Esophagus squamous epithelium (tissue), 5 donors: ENCODE results near the gene SLC27A1. TPM values are rescaled to one million over a fixed set of nuclear protein-coding genes. Genes with fewer than 3 reads are reported as not detected.

Experiments
- DNase-seq: peaks from one replicate; lab custom pipeline; 2025; lab: John Stamatoyannopoulos, UW
- H3K27ac ChIP-seq, 4 donors: fragments of 200-600 bp; sonication (generic); one replicate each; pipeline ENCODE4 v1.5.1; 2016 to 2019; ENCODE audit warnings: mild to moderate bottlenecking in 1 of 4
- H3K27me3 ChIP-seq, 4 donors: fragments of 200-600 bp; sonication (generic); 1 replicate in 3 of 4; 2 replicates in 1 of 4; pipeline versions ENCODE4 v1.5.1 to v1.6.0; 2017 to 2021; ENCODE audit warnings: antibody characterized with exemption in 1 of 4
- H3K36me3 ChIP-seq, 3 donors: fragments of 200-600 bp; sonication (generic); one replicate each; pipeline ENCODE4 v1.5.1; 2016 to 2019
- H3K4me1 ChIP-seq, 3 donors: fragments of 200-600 bp; sonication (generic); one replicate each; pipeline ENCODE4 v1.5.1; 2017 to 2019
- H3K4me3 ChIP-seq, 4 donors: fragments of 200-600 bp; sonication (generic); 1 replicate in 3 of 4; 2 replicates in 1 of 4; pipeline ENCODE4 v1.5.1; 2016 to 2019; ENCODE audit warnings: mild to moderate bottlenecking in 2 of 4, moderate library complexity in 1 of 4
- H3K9me3 ChIP-seq, 3 donors: fragments of 200-600 bp; sonication (generic); one replicate each; pipeline ENCODE4 v1.5.1; 2016 to 2019
- CTCF ChIP-seq, 6 experiments: fragments of 450-650 bp in 4 of 6; fragments of 200-600 bp in 2 of 6; sonication (generic) in 2 of 6; IDR thresholded peaks; one replicate each; pipeline ENCODE4 v1.5.1; 2016 to 2019; ENCODE audit warnings: antibody characterized with exemption in 6 of 6, mild to moderate bottlenecking in 4 of 6, moderate library complexity in 4 of 6
- POLR2A ChIP-seq, 4 donors: fragments of 450-650 bp; IDR thresholded peaks; one replicate each; pipeline ENCODE4 v1.6.1; 2017; ENCODE audit warnings: antibody characterized with exemption in 4 of 4, mild to moderate bottlenecking in 4 of 4, moderate library complexity in 3 of 4
- WGBS, 2 donors: methylation state at CpG; one replicate each; pipeline ENCODE4 v1.1.5; 2018; 5-methylcytosine and 5-hydroxymethylcytosine counted together
- intact Hi-C: fragments of 100-400 bp; cut with DNase I; formaldehyde crosslinking; loops from one replicate; pipeline ENCODE4 v1.15.0; 2022
- total RNA-seq, 4 donors: library from RNA; depleted of rRNA; stranded (reverse); fragments of >200 nt; gene quantifications; one replicate each; pipeline ENCODE4 v1.1.0, GENCODE V29; 2016
- donor health status: DM: yes; HTN: yes; CAD: no.

SLC27A1 gene
- total RNA-seq, 4 donors from 2014 or later = 4.1 to 19.5 (median 8.7) TPM

- 31 to 39% methylated on average over 8 of the region's 8 CpGs for WGBS, 2 donors
- peak in 5 of 6 experiments; percentile 4 to 53 (median 31) for TF ChIP-seq CTCF (IDR thresholded peaks at IDR 0.05)
- TF ChIP-seq POLR2A (IDR thresholded peaks at IDR 0.05) = no peak
Observed at GRCh38 chr19:17441241-17442021, 28.9 kb upstream of the SLC27A1 start.

GRCh38 chr19:17445526-17446165, 24.7 kb upstream of the SLC27A1 start:
- Histone ChIP-seq H3K27ac (no peak overlapping the region), H3K4me3 (no peak overlapping the region), H3K4me1 (peaks cover 3 to 25% (median 6%) of the 10 kb centered on the region in 3 donors), H3K27me3 (peaks cover 0 to 15% (median 0%) of the 10 kb centered on the region in 4 donors), H3K9me3 (no peaks in the 10 kb centered on the region), H3K36me3 (no peaks in the 10 kb centered on the region)
- DNase-seq = no peak
- TF ChIP-seq POLR2A (IDR thresholded peaks at IDR 0.05) (no peak), CTCF (IDR thresholded peaks at IDR 0.05) (no peak)
- WGBS, 2 donors = 97 to 100% methylated on average over 1 of the region's 1 CpG
- intact Hi-C loops = no loop called here

More at GRCh38 chr19:17441241-17442021, 28.9 kb upstream of the SLC27A1 start:
- Histone ChIP-seq H3K4me3 (no peak overlapping the region), H3K4me1 (no peaks in the 10 kb centered on the region), H3K9me3 (no peaks in the 10 kb centered on the region), H3K27me3 (no peaks in the 10 kb centered on the region), H3K27ac (peak overlapping the region in 1 of 4 donors; percentile 34), H3K36me3 (no peaks in the 10 kb centered on the region)
- no peak for DNase-seq
- intact Hi-C loops = no loop called here

GRCh38 chr19:17447704-17448130, 22.6 kb upstream of the SLC27A1 start:
- H3K4me1 ChIP-seq = peaks cover 3 to 37% (median 6%) of the 10 kb centered on the region in 3 donors
- peaks cover 0 to 19% (median 0%) of the 10 kb centered on the region in 4 donors for H3K27me3 ChIP-seq
- no peaks in the 10 kb centered on the region for H3K36me3 ChIP-seq
- H3K9me3 ChIP-seq = no peaks in the 10 kb centered on the region
- TF ChIP-seq POLR2A (IDR thresholded peaks at IDR 0.05) (no peak), CTCF (IDR thresholded peaks at IDR 0.05) (no peak)
- intact Hi-C loops = no loop called here
- peak overlapping the region in 1 of 4 donors; percentile 44 for H3K27ac ChIP-seq
- 20 to 34% methylated on average over 4 to 5 of the region's 5 CpGs for WGBS, 2 donors
- DNase-seq = no peak
- H3K4me3 ChIP-seq = peak overlapping the region in 3 of 4 donors; percentile 46 to 70 (median 52)

DNA sequence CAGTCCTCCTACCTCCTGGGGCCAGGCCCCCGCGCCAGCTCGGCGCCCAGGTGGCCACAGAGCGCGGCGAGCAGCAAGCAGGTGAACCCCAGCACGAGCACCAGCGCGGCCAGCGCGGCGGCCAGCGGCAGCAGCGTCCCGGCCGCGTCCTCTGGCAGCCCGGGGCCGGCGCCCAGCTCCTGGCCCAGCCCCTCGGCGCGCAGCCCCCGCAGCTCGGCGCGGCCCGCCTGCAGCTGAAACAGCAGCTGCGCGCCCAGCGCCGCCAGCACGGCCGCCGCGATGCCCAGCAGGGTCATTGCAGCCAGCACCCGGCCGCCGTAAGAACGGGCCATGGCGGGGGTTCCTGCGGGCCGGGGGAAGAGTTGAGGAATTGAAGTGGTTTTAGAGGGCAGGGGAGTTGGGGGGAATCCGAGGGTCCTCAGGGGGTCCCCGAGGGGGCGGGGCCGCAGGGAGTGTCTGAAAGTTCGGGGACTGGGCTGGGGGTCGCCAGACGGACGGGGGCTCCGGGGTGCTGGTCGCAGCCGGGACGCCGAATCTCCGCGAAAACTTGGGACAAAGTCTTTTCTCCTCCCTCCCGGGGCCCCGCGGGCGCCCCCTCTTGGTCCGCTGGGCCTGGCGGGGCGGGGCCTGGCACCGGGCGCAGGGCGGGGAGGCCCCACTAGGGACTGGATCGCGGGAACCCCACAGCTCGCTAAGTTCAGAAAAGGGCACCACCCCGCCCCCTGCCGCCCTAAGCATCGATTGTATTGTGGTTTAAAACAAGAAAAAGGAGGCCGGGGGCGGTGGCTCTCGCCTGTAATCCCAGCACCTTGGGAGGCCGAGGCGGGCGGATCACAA, 22.0 kb upstream of the SLC27A1 start, which contains the start of gene TMEM221:
TMEM221 (minus strand) TSS at position 538 of the 837 bp plus-strand sequence; CDS start at position 332, 206 bp downstream.
- Histone ChIP-seq H3K36me3 (no peaks in the 10 kb centered on the region), H3K4me1 (peaks cover 3 to 39% (median 6%) of the 10 kb centered on the region in 3 donors), H3K27ac (peak within 1 kb of the TSS in 3 of 4 donors; percentile 14 to 44 (median 33)), H3K4me3 (peak within 1 kb of the TSS; percentile 28 to 70 (median 49)), H3K9me3 (peaks cover 0 to 3% (median 0%) of the 10 kb centered on the region in 3 donors), H3K27me3 (peaks cover 0 to 22% (median 0%) of the 10 kb centered on the region in 4 donors)
- TF ChIP-seq POLR2A (IDR thresholded peaks at IDR 0.05) (no peak), CTCF (IDR thresholded peaks at IDR 0.05) (peak in 5 of 6 experiments; percentile 20 to 64 (median 43))
- WGBS, 2 donors = 0% methylated on average over 1 to 2 of the region's 81 CpGs
- intact Hi-C loops = no loop called here
- DNase-seq = no peak
